Upper lobe of right lung (tissue), 1 donor: Measurements from ENCODE around the gene PRSS33. TPM values are rescaled to one million over a fixed set of nuclear protein-coding genes. Genes with fewer than 3 reads are reported as not detected.

Experiments used
- ATAC-seq: fragments of 200-7000 bp; cut with Tn5 transposase; one replicate; pipeline ENCODE4 v1.9.1; 2020; ENCODE audit warnings: mild to moderate bottlenecking, moderate library complexity
- DNase-seq: peaks from one replicate; pipeline ENCODE4 v3.0.0-alpha.2; 2020
- H3K27ac ChIP-seq: fragments of 200-600 bp; one replicate; pipeline ENCODE4 v1.8.0; 2022
- H3K27me3 ChIP-seq: fragments of 200-600 bp; one replicate; pipeline ENCODE4 v1.8.0; 2022; ENCODE audit warnings: mild to moderate bottlenecking
- H3K36me3 ChIP-seq: fragments of 200-600 bp; one replicate; pipeline ENCODE4 v1.8.0; 2022
- H3K4me1 ChIP-seq: fragments of 200-600 bp; one replicate; pipeline ENCODE4 v1.8.0; 2022
- H3K4me3 ChIP-seq: fragments of 200-600 bp; one replicate; pipeline ENCODE4 v1.8.0; 2022; ENCODE audit warnings: mild to moderate bottlenecking
- H3K9me3 ChIP-seq: fragments of 200-600 bp; one replicate; pipeline ENCODE4 v1.8.0; 2022
- CTCF ChIP-seq: fragments of 200-600 bp; IDR thresholded peaks from one replicate; pipeline ENCODE4 v1.8.0; 2022; ENCODE audit warnings: antibody characterized with exemption
- intact Hi-C: fragments of 100-400 bp; cut with DNase I; formaldehyde crosslinking; loops from one replicate; pipeline ENCODE4 v1.11.0; 2022
- total RNA-seq: library from RNA; stranded (reverse); fragmentation: NEBNext Ultra II Directional; extraction: Animal tissue kit (Norgen Biotek cat#: 25700); gene quantifications from one replicate; pipeline ENCODE4 v1.2.1, GENCODE V29; 2021
- donor health status: DM: no; HTN: yes; CAD: no; lungs with severe emphysema.

Gene PRSS33
- total RNA-seq, 1 donor from 2014 or later: not detected

DNA sequence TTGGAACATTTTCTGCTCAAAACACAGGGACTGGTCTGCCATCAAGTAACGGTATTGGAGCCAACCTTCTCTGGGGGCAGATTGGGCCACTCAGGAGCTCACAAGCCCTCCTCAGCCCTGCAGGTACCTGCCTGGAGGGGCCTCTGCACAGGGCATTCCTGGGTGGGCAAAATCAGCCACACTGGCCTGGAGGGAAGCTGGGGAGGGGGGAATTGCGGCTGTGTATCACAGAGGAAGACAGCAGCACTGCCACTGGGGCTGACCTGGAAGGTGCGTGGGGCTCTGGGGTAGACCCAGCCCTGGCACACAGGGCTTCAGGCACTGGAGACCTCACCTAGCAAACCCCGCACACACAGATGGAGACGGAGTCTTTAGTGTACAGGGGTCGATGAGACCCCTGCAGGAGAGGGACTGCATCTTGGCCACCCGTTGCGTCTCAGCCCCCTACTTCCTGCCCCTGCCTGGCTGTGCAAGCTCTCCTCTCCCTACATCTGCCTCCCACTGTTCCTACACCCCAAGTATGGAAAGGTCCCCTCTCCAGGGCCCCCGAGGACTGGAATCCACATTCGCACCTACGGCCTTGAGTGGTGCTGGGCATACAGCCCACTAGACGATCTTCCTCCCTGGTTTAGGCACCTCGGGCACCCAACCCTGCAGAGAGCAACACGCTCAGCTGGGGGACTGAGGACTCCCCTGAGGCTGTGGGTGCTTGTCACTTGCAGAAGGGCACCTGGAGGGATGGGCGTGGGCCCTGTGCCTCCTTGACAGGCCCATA lies 42.1 kb downstream of the PRSS33 start:
- no peak for ATAC-seq
- H3K27me3 ChIP-seq: no peaks in the 10 kb centered on the region
- no peak for TF ChIP-seq CTCF
- no peaks in the 10 kb centered on the region for H3K9me3 ChIP-seq
- no peaks in the 10 kb centered on the region for H3K4me1 ChIP-seq
- intact Hi-C loops: no loop called here
- no peak for DNase-seq
- no peak overlapping the region for H3K4me3 ChIP-seq
- no peaks in the 10 kb centered on the region for H3K36me3 ChIP-seq
- no peak overlapping the region for H3K27ac ChIP-seq

- ATAC-seq (no peak), DNase-seq (no peak)
- intact Hi-C loops: no loop called here
- H3K27ac ChIP-seq: no peak overlapping the region
- no peaks in the 10 kb centered on the region for H3K4me1 ChIP-seq
- H3K36me3 ChIP-seq: no peaks in the 10 kb centered on the region
- no peaks in the 10 kb centered on the region for H3K27me3 ChIP-seq
- H3K4me3 ChIP-seq: no peak overlapping the region
- TF ChIP-seq CTCF: no peak
- H3K9me3 ChIP-seq: no peaks in the 10 kb centered on the region
Measured at GRCh38 chr16:2744711-2745110, 42.6 kb downstream of the PRSS33 start.

GRCh38 chr16:2743007-2743810 lies 44.2 kb downstream of the PRSS33 start:
- no peak for ATAC-seq
- DNase-seq: no peak
- no peak overlapping the region for H3K4me3 ChIP-seq

DNA sequence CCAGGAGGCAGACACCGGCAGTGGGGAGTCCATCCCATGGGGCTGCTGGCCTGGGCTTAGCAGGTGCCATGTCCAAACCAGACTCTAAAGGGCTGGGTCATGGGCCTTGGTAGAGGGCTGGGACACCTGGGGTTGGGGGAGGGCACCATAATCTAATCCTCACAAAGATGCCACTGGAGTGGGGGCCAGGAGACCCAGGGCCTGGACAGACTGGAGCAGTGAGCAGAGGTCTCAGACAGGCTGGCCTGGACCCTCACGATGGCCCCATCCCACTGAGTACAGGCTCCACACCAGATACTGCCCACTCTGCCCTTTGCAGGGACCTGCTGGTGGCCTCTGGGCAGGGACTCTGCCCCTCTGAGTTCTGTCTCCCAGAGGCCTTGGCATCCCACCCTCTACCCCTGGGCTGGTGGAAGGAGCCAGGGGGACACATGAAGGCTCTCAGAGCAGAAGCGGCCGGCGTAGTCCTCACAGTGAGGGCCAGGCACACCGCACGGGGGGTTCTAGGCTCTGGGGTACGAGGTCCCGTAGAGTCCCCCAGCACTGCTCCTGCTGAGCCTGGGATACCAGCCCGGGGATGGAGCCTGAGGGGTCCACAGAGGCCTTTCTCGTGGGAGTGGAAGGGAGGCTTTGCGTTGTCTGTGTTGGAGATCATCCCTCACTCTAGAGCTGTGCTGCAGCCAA lies 44.9 kb downstream of the PRSS33 start:
- H3K9me3 ChIP-seq: no peaks in the 10 kb centered on the region
- H3K27me3 ChIP-seq: no peaks in the 10 kb centered on the region
- no peak overlapping the region for H3K27ac ChIP-seq
- H3K4me3 ChIP-seq: no peak overlapping the region
- ATAC-seq (no peak), DNase-seq (no peak)
- no peaks in the 10 kb centered on the region for H3K4me1 ChIP-seq
- H3K36me3 ChIP-seq: no peaks in the 10 kb centered on the region
- intact Hi-C loops: no loop called here
- TF ChIP-seq CTCF: no peak

More at GRCh38 chr16:2743007-2743810, 44.2 kb downstream of the PRSS33 start:
- TF ChIP-seq CTCF: no peak
- Histone ChIP-seq H3K36me3 (no peaks in the 10 kb centered on the region), H3K9me3 (no peaks in the 10 kb centered on the region), H3K4me1 (no peaks in the 10 kb centered on the region), H3K27ac (no peak overlapping the region), H3K27me3 (no peaks in the 10 kb centered on the region)
- intact Hi-C loops: no loop called here

DNA sequence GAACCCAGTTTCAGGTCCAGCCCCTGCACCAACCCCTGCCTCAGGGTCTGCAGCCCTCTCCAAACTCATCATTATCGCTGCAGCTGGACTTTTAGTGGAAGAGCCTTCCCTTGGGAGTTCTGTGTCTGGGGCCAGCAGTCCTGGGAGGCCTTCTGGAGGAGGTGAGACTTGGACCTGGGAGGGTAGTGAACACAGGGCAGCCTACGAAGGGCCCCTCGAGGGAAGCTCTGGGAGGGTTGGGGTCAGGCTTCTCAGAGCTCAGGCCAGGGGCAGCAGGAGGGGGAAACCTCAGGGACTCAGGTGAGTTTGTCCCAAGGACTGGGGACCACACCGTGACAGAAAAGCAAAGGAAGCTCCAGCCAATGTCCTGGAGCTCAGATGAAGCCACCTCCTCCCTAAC lies 46.2 kb downstream of the PRSS33 start:
- Histone ChIP-seq H3K9me3 (no peaks in the 10 kb centered on the region), H3K27ac (no peak overlapping the region), H3K4me1 (no peaks in the 10 kb centered on the region), H3K4me3 (no peak overlapping the region), H3K36me3 (no peaks in the 10 kb centered on the region), H3K27me3 (no peaks in the 10 kb centered on the region)
- ATAC-seq (no peak), DNase-seq (no peak)
- intact Hi-C loops: no loop called here
- TF ChIP-seq CTCF: no peak
